Activated CD4-positive, alpha-beta T cell treated with anti-CD3 and anti-CD28 coated beads, Interleukin-2, amount 50 U/mL, for 24 hours (primary cell): ENCODE data around the gene PDZD7.

Source experiments
- DNase-seq, 2 donors: peaks; one replicate each; pipeline ENCODE4 v3.0.0-alpha.2; 2020; ENCODE audit warnings: low read depth in 1 of 2, low spot score in 1 of 2

PDZD7 gene

GRCh38 chr10:101031128-101031795 lies at the start of gene PDZD7, which contains the start of gene SFXN3:
TSS of gene PDZD7 (minus strand) at chr10:101031129. CDS start at chr10:101030219, 910 bp downstream.
TSS of gene SFXN3 (plus strand) at chr10:101031234. CDS start at chr10:101034695, 3,461 bp downstream.
- peak; percentile 88 to 92 for DNase-seq

DNA sequence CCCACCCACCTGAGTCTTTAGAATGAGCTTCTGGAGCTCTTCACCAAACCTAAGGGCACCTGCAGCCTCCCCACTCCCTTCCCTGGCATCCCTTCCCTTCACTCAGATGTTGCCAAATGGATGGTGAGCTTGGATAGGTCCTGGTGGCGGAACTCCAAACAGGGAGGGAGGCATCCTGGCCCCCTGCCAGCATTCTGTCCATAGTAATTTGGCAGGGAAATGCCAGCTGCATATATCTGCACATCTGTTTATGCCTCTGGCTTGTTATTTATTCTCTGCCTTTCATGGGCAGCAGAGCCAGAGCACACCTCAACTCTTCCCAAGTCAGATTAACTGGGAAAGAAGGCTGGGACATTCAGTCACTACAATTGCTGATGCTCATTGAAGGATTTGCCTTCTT lies 48.9 kb upstream of the PDZD7 start:
- DNase-seq, result no peak

GRCh38 chr10:101076630-101077029 lies 45.7 kb upstream of the PDZD7 start:
- no peak for DNase-seq

DNA sequence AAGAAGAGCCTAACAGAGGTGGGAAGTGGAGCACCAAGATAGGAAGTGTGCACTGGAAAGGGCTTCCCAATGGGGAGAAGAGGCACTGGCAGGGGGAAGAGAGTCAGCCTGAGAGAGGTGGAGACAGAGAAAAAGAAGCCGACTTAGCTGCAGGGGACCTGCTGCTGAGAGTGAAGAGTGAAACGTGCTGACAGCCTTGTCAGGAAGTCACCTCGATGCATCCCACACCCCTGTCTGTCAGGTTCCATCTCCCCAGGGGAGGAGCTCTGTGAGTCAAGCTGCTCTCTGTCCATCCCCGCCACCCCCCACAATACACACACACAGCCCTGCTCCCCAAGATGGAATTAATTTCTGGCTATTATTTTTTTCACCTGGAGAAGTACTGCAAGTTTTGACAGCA lies 44.8 kb upstream of the PDZD7 start:
- DNase-seq, result no peak

DNA sequence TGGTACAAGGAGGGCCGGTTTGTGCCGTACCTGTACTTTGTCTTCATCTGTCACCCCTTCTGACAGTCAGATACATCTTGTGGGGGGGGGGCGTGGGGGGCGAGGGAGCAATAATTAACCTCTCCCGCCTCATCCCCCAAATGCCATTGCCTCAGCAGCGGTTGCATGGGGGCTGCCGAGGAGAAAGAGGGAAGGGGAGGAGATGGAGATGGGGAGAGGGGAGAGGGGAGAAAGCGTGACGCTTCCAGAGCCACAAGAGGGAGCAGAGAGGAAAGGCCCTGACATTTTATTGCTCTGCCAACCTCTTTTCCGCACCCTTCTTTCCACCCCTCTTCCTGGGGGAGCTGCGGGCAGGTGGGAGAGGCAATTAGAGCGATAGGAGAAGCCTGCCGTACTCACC lies 42.7 kb upstream of the PDZD7 start:
- no peak for DNase-seq

DNA sequence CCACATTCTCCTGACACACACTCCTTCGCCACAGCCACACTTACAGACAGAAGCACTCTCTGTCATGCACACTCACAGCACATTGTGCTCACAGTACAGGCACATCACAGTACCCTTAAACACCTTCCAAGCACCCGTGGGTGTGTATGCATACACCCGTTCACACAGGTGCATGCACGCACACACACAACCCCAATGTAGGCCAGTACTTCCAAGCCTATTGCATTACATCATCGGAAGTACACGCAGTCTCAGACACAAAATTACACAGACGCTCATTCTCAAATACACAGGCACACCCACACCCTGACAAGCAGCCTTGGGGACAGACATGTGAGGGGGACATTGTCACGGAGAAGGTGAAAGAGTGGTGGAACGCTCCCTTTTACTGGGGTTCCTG lies 42.0 kb upstream of the PDZD7 start:
- DNase-seq, result no peak

GRCh38 chr10:101071885-101072433 lies 41.0 kb upstream of the PDZD7 start:
- no peak for DNase-seq

GRCh38 chr10:101071267-101071884 lies 40.4 kb upstream of the PDZD7 start:
- DNase-seq, result no peak

GRCh38 chr10:101070098-101070497 lies 39.2 kb upstream of the PDZD7 start:
- DNase-seq, result no peak

GRCh38 chr10:101069441-101069840 lies 38.5 kb upstream of the PDZD7 start:
- no peak for DNase-seq

GRCh38 chr10:101067356-101068083 lies 36.6 kb upstream of the PDZD7 start:
- DNase-seq, result peak; percentile 56 to 74

DNA sequence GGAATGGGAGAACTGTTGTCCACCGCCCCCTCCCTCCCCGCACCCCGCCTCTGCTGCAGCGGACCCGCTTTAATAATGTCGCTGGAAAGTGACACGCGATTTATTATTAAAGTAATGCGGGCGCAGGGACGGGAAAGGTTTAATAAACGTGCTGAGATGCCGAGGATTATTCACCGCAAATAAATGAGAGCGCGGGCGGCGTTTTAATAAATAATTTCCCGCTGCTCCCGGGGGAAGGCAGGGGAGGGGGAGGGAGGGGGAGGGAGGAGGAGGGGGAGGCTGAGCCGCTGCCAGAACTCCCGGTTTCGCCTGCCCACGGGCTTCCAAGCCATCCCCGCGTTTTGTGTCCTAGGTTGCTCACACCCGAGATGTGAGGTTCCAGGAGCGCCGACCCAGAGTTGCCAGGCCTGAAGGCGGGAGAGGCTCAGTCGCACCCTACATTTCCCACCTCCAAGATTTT lies 36.0 kb upstream of the PDZD7 start:
- no peak for DNase-seq

DNA sequence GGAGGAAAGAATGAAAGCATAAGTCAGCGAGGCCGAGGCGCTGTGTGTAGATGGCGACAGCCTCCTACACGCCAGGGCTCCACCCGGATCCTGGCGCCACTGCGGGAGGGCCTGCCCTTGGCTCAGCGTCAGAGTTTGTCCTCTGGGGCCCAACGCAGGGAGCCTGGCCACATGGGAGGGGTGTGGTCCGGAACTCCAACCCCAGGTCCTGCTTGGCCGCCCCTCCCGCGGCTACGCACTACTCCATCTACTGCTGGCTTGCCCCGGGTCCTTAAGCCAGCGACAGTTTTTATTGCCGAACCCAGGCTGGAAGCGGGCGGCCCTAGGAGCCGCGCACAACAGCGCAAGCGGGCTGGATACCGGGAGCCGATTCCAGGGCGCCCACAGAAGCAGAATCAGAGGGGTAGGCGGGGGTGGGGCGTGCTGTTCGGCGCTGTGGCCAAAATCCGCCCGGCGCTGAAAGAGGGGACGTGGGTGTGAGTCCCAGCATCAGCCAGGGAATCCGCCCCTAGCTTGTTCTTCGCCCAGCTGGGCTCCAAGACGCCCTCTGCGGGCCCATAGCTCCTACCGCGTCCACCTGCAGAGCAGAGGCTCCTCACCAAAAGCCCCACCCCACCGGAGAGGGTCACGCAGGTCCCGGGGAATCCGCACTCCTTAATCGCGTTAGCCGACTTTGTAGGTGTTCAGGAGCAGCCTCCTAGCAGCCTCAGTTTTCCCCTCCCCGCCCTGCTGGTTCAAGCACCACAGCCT lies 35.4 kb upstream of the PDZD7 start:
- no peak for DNase-seq

DNA sequence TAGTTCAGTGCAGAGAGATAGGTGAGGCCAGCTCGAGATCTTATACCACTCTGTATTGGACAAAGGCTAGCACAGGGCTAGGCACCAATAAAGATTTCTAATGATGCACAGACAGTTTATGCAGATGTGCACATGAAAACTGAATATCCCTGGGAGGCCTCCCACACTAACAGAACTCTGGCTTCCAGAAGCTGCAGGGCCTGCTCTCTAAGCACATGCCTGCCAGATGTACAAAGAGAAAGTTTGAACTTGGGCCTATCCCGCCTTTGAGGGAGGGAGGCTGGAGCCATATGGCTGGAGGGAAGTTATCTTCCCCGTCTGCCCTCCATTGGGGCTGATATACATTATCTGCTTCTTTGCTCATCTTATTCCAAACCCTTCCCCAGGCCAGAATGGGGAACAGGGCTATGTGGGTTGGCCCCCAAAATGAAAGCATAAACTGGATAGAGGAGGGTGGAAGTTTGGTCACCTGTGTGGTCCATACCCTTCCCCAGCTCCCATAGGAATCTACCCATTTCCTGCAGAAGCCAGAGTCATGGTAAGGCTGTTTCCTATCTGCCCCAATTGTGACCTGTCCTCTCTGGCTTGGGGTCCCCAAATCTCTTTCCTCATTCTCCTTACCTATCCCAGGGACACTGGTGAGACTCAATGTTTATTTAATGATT lies 34.7 kb upstream of the PDZD7 start:
- DNase-seq, result no peak

DNA sequence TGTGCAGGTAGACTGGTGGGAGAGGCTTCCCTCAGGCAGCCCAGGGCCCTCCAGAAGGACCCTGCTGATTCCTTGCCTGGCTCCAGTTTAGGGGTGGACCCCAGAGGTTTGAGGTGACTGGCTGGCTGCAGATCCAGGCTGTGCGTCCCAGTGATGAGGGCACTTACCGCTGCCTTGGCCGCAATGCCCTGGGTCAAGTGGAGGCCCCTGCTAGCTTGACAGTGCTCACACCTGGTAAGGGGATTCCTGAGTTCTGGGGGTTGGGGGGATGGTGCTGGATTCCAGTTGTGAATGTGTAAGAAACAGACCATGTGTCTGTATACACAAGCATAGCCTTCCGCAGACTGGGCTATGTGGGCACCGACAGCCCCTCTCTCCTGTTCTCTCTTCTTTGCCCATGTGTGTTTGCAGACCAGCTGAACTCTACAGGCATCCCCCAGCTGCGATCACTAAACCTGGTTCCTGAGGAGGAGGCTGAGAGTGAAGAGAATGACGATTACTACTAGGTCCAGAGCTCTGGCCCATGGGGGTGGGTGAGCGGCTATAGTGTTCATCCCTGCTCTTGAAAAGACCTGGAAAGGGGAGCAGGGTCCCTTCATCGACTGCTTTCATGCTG lies 33.6 kb upstream of the PDZD7 start:
- DNase-seq, result no peak

DNA sequence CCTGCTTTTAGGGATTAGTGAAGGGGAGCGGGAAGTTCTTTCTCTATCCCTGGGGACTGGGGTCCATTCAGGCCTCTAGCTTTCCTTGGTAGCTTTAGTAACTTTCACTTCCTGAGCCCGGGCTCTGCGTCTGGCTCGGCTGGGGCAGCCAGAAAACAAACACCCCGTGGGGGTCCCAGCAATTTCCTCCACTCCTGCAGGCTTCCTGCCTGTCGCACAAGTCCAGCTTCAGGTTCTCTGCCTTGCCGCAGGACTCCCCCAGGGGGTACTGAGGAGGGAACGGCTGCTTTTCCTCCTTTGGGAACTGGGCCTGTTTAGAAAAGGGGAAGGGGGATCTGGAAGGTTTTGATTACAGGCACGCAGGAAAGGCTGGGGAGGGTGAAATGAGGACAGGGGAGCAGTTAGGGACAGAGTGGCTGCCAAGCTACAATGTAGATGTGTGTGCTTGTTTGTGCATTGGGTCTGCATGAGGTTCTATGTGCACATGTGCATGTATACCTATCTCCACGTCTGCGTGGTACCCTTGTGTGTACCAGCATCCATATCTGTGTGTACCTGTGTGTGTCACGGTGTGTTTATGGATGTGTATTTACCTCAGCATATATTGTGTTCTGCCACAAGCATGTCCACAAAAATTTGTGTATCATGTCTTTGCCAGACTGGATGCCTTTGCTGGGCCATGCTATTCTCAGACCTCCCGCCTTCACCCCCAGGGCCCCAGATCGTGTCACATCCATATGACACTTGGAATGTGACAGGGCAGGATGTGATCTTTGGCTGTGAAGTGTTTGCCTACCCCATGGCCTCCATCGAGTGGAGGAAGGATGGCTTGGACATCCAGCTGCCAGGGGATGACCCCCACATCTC lies 32.9 kb upstream of the PDZD7 start:
- no peak for DNase-seq

GRCh38 chr10:101063050-101063525 lies 32.2 kb upstream of the PDZD7 start:
- DNase-seq, result no peak

GRCh38 chr10:101062232-101063049 lies 31.5 kb upstream of the PDZD7 start:
- peak in 1 of 2 donors; percentile 23 for DNase-seq
